ENCODE results near the gene GJB1.
"Not testable (repeated sequence)": the region's sequence is repeated elsewhere in the genome, so short reads cannot be mapped to it uniquely, and the experiment has no call there.

The GJB1 gene

GRCh38 chrX:71268624-71269023 is 45.6 kb downstream of the GJB1 start:
- DNase-seq, result not testable (repeated sequence)

GRCh38 chrX:71269801-71270395 is 46.9 kb downstream of the GJB1 start:
- DNase-seq, result no peak

- DNase-seq, result not testable (repeated sequence)
Observed at GRCh38 chrX:71272313-71272712, 49.3 kb downstream of the GJB1 start.
